Fibroblast of the conjunctiva (primary cell): ENCODE data around the gene OR11L1.

Source experiments
- DNase-seq: peaks from one replicate; pipeline ENCODE4 v3.0.0-alpha.2; 2010; ENCODE audit warnings: low read depth

Gene OR11L1

GRCh38 chr1:247841796-247842195 is at the start of gene OR11L1:
TSS of gene OR11L1 (minus strand) at chr1:247841896. CDS start at chr1:247841896, 0 bp downstream.
- DNase-seq: no peak

- DNase-seq: no peak
These were observed 43.2 kb upstream of the OR11L1 start for GRCh38 chr1:247884797-247885413.

- DNase-seq: no peak
These were observed 41.6 kb upstream of the OR11L1 start for GRCh38 chr1:247883346-247883745.

- DNase-seq: no peak
These were observed 23.7 kb upstream of the OR11L1 start for GRCh38 chr1:247865416-247865815.

GRCh38 chr1:247864644-247865043 is 22.9 kb upstream of the OR11L1 start:
- DNase-seq: no peak

GRCh38 chr1:247862756-247863155 is 21.1 kb upstream of the OR11L1 start:
- DNase-seq: no peak

- no peak for DNase-seq
These were observed 16.4 kb upstream of the OR11L1 start for GRCh38 chr1:247857985-247858619.

GRCh38 chr1:247857069-247857984 is 15.6 kb upstream of the OR11L1 start, which contains the start of gene TRIM58:
TSS of gene TRIM58 (plus strand) at chr1:247857187. CDS start at chr1:247857247, 60 bp downstream.
- DNase-seq: no peak

GRCh38 chr1:247855911-247856310 is 14.2 kb upstream of the OR11L1 start:
- no peak for DNase-seq

GRCh38 chr1:247854899-247855545 is 13.3 kb upstream of the OR11L1 start:
- no peak for DNase-seq

GRCh38 chr1:247849616-247850015 is 7.9 kb upstream of the OR11L1 start:
- no peak for DNase-seq

GRCh38 chr1:247848346-247848745 is 6.7 kb upstream of the OR11L1 start:
- no peak for DNase-seq

GRCh38 chr1:247845693-247846017 is 4.0 kb upstream of the OR11L1 start:
- no peak for DNase-seq

GRCh38 chr1:247845011-247845692 is 3.5 kb upstream of the OR11L1 start:
- no peak for DNase-seq

GRCh38 chr1:247843411-247843810 is 1.7 kb upstream of the OR11L1 start:
- no peak for DNase-seq

- DNase-seq: no peak
These were observed 878 bp downstream of the OR11L1 start for GRCh38 chr1:247840818-247841217.

GRCh38 chr1:247833601-247834000 is 8.1 kb downstream of the OR11L1 start:
- no peak for DNase-seq

- no peak for DNase-seq
These were observed 12.0 kb downstream of the OR11L1 start for GRCh38 chr1:247829656-247830055.

- DNase-seq: no peak
These were observed 16.3 kb downstream of the OR11L1 start for GRCh38 chr1:247825362-247825761.

GRCh38 chr1:247824023-247824422 is 17.7 kb downstream of the OR11L1 start, which contains the start of gene OR14A16:
TSS of gene OR14A16 (minus strand) at chr1:247824119. CDS start at chr1:247815729, 8,390 bp downstream.
- no peak for DNase-seq

- DNase-seq: no peak
These were observed 19.6 kb downstream of the OR11L1 start for GRCh38 chr1:247822060-247822459.

GRCh38 chr1:247812637-247813036 is 29.1 kb downstream of the OR11L1 start:
- no peak for DNase-seq
